ENCODE measurements around the gene EYA2.

GRCh38 chr20:47088335-47088734, 193.7 kb downstream of the EYA2 start:
- TF ChIP-seq CTCF (conservative IDR thresholded peaks at IDR 0.05), result no peak
- TF ChIP-seq ZFX (IDR thresholded peaks at IDR 0.05), result no peak

Data from C4-2B (cell line).